Measurements from ENCODE around the gene GOLT1A.

DNA sequence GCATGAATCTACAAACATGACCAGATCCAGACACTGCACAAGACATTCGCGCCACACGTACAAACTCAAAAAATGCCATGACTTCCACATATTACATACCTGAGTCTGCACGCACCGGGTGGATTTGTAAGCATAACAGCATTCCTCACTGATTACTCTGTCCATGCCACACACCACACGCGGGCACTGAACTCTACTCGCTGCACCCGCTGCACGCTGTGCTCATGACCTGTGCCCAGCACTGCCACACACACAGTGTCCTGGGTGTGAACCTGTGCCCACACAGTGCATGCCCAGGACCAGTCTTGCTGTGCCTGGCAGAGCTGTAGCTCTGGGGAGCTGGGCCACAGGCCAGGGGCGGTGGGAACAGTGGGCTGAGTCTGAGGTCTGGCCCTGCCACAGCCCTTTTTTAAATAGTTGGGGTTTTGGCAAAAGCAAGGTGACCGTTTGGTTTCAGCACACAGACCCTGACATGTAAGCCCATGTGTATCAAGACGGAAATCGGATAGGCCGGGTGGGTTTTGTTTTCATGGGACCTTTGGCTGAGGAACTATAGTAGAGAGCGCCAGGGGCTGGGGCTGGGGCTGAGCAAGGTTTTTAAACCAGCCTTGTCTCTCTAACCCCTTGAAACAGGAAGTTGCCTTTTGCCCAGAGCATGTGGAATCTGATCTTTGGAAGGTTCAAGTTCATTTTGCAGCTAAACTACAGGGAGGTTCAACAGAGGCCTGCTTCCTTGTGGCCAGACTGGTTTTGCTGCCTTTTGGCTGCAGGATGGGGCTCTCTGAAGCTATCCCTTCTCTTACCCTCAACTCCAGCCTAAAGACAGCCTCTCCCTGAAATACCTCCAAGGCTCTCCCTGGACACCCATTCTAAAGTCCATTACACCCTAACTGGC is 12.3 kb upstream of the GOLT1A start:
- TF ChIP-seq, protein P1, sequence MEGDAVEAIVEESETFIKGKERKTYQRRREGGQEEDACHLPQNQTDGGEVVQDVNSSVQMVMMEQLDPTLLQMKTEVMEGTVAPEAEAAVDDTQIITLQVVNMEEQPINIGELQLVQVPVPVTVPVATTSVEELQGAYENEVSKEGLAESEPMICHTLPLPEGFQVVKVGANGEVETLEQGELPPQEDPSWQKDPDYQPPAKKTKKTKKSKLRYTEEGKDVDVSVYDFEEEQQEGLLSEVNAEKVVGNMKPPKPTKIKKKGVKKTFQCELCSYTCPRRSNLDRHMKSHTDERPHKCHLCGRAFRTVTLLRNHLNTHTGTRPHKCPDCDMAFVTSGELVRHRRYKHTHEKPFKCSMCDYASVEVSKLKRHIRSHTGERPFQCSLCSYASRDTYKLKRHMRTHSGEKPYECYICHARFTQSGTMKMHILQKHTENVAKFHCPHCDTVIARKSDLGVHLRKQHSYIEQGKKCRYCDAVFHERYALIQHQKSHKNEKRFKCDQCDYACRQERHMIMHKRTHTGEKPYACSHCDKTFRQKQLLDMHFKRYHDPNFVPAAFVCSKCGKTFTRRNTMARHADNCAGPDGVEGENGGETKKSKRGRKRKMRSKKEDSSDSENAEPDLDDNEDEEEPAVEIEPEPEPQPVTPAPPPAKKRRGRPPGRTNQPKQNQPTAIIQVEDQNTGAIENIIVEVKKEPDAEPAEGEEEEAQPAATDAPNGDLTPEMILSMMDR (IDR thresholded peaks at IDR 0.05) = no peak
- no peak for TF ChIP-seq POLR2A (IDR thresholded peaks at IDR 0.05)
